ENCODE measurements around the gene TSPAN15.
"Not testable (repeated sequence)": the region's sequence is repeated elsewhere in the genome, so short reads cannot be mapped to it uniquely, and the experiment has no call there.

DNA sequence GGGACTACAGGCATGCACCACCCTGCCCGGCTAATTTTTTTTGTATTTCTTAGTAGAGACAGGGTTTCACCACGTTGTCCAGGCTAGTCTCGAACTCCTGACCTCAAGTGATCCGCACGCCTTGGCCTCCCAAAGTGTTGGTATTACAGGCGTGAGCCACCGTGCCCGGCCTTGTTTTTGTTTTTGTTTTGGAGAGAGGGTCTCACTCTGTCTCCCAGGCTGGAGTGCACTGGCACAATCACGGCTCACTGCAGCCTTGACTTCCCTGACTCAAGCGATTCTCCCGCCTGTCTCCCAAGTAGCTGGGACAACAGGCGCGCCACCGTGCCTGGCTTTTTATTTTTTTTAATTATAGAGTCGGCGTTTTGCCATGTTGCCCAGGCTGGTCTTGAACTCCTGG, 870 bp upstream of the TSPAN15 start:
- not testable (repeated sequence) for TF ChIP-seq ZNF670 (tag by site-specific recombination; IDR thresholded peaks at IDR 0.05; ENCODE audit: low read depth); ZNF561 (tag by site-specific recombination; IDR thresholded peaks at IDR 0.05; ENCODE audit: borderline replicate concordance); ZNF843 (tag by site-specific recombination; IDR thresholded peaks at IDR 0.05); WT1 (tag by site-specific recombination; IDR thresholded peaks at IDR 0.05); ZNF114 (tag by site-specific recombination; IDR thresholded peaks at IDR 0.05); GLIS2 (tag by site-specific recombination; IDR thresholded peaks at IDR 0.05); PRDM1 (tag by site-specific recombination; IDR thresholded peaks at IDR 0.05); ZNF76 (tag by site-specific recombination; IDR thresholded peaks at IDR 0.05; ENCODE audit: borderline replicate concordance, low read depth); FEZF1 (tag by site-specific recombination; IDR thresholded peaks at IDR 0.05); ZNF324 (tag by site-specific recombination; IDR thresholded peaks at IDR 0.05); ZBTB1 (tag by site-specific recombination; IDR thresholded peaks at IDR 0.05)
- TF ChIP-seq, protein P1, sequence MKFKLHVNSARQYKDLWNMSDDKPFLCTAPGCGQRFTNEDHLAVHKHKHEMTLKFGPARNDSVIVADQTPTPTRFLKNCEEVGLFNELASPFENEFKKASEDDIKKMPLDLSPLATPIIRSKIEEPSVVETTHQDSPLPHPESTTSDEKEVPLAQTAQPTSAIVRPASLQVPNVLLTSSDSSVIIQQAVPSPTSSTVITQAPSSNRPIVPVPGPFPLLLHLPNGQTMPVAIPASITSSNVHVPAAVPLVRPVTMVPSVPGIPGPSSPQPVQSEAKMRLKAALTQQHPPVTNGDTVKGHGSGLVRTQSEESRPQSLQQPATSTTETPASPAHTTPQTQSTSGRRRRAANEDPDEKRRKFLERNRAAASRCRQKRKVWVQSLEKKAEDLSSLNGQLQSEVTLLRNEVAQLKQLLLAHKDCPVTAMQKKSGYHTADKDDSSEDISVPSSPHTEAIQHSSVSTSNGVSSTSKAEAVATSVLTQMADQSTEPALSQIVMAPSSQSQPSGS (tag by site-specific recombination; IDR thresholded peaks at IDR 0.05; ENCODE audit: low read depth), result not testable (repeated sequence)
- TF ChIP-seq, protein P2, sequence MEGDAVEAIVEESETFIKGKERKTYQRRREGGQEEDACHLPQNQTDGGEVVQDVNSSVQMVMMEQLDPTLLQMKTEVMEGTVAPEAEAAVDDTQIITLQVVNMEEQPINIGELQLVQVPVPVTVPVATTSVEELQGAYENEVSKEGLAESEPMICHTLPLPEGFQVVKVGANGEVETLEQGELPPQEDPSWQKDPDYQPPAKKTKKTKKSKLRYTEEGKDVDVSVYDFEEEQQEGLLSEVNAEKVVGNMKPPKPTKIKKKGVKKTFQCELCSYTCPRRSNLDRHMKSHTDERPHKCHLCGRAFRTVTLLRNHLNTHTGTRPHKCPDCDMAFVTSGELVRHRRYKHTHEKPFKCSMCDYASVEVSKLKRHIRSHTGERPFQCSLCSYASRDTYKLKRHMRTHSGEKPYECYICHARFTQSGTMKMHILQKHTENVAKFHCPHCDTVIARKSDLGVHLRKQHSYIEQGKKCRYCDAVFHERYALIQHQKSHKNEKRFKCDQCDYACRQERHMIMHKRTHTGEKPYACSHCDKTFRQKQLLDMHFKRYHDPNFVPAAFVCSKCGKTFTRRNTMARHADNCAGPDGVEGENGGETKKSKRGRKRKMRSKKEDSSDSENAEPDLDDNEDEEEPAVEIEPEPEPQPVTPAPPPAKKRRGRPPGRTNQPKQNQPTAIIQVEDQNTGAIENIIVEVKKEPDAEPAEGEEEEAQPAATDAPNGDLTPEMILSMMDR (tag by site-specific recombination; IDR thresholded peaks at IDR 0.05), result not testable (repeated sequence)
- TF ChIP-seq, protein P3, sequence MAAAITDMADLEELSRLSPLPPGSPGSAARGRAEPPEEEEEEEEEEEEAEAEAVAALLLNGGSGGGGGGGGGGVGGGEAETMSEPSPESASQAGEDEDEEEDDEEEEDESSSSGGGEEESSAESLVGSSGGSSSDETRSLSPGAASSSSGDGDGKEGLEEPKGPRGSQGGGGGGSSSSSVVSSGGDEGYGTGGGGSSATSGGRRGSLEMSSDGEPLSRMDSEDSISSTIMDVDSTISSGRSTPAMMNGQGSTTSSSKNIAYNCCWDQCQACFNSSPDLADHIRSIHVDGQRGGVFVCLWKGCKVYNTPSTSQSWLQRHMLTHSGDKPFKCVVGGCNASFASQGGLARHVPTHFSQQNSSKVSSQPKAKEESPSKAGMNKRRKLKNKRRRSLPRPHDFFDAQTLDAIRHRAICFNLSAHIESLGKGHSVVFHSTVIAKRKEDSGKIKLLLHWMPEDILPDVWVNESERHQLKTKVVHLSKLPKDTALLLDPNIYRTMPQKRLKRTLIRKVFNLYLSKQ (tag by site-specific recombination; IDR thresholded peaks at IDR 0.05; ENCODE audit: borderline replicate concordance), result not testable (repeated sequence)
